Measurements from ENCODE around the gene ANGPTL8.

ANGPTL8 gene

GRCh38 chr19:11223200-11223599, 16.2 kb upstream of the ANGPTL8 start:
- Histone ChIP-seq H3K27ac (ENCODE audit: low read depth in 2 of 2, low read length in 2 of 2) (no peak overlapping the region), H3K9ac (ENCODE audit: low read depth in 1 of 2, low read length in 2 of 2) (no peak overlapping the region), H3K9me3 (ENCODE audit: control insufficient read depth in 2 of 2, low read length in 2 of 2) (peaks cover 0 to 5% of the 10 kb centered on the region in 2 donors), H3K36me3 (ENCODE audit: control insufficient read depth in 2 of 2, insufficient read depth in 2 of 2, low read length in 2 of 2) (peaks cover 30 to 36% of the 10 kb centered on the region in 2 donors), H3K4me3 (ENCODE audit: low read length in 2 of 2) (no peak overlapping the region), H3K27me3 (ENCODE audit: control insufficient read depth in 2 of 2, insufficient read depth in 2 of 2, low read length in 2 of 2) (no peaks in the 10 kb centered on the region), H3K4me1 (ENCODE audit: control insufficient read depth in 2 of 2, insufficient read depth in 2 of 2, low read length in 2 of 2) (no peaks in the 10 kb centered on the region)

GRCh38 chr19:11224429-11224828, 15.0 kb upstream of the ANGPTL8 start:
- Histone ChIP-seq H3K4me3 (ENCODE audit: low read length in 2 of 2) (no peak overlapping the region), H3K9ac (ENCODE audit: low read depth in 1 of 2, low read length in 2 of 2) (no peak overlapping the region), H3K27ac (ENCODE audit: low read depth in 2 of 2, low read length in 2 of 2) (no peak overlapping the region), H3K9me3 (ENCODE audit: control insufficient read depth in 2 of 2, low read length in 2 of 2) (peaks cover 0 to 5% of the 10 kb centered on the region in 2 donors), H3K4me1 (ENCODE audit: control insufficient read depth in 2 of 2, insufficient read depth in 2 of 2, low read length in 2 of 2) (no peaks in the 10 kb centered on the region), H3K27me3 (ENCODE audit: control insufficient read depth in 2 of 2, insufficient read depth in 2 of 2, low read length in 2 of 2) (no peaks in the 10 kb centered on the region), H3K36me3 (ENCODE audit: control insufficient read depth in 2 of 2, insufficient read depth in 2 of 2, low read length in 2 of 2) (peaks cover 27 to 36% of the 10 kb centered on the region in 2 donors)

- Histone ChIP-seq H3K9ac (ENCODE audit: low read depth in 1 of 2, low read length in 2 of 2) (no peak overlapping the region), H3K36me3 (ENCODE audit: control insufficient read depth in 2 of 2, insufficient read depth in 2 of 2, low read length in 2 of 2) (peaks cover 28 to 36% of the 10 kb centered on the region in 2 donors), H3K27me3 (ENCODE audit: control insufficient read depth in 2 of 2, insufficient read depth in 2 of 2, low read length in 2 of 2) (no peaks in the 10 kb centered on the region), H3K4me1 (ENCODE audit: control insufficient read depth in 2 of 2, insufficient read depth in 2 of 2, low read length in 2 of 2) (no peaks in the 10 kb centered on the region), H3K4me3 (ENCODE audit: low read length in 2 of 2) (no peak overlapping the region), H3K27ac (ENCODE audit: low read depth in 2 of 2, low read length in 2 of 2) (no peak overlapping the region), H3K9me3 (ENCODE audit: control insufficient read depth in 2 of 2, low read length in 2 of 2) (peaks cover 0 to 5% of the 10 kb centered on the region in 2 donors)
These were observed 14.2 kb upstream of the ANGPTL8 start for GRCh38 chr19:11225172-11225571.

GRCh38 chr19:11225815-11226214, 13.6 kb upstream of the ANGPTL8 start:
- Histone ChIP-seq H3K36me3 (ENCODE audit: control insufficient read depth in 2 of 2, insufficient read depth in 2 of 2, low read length in 2 of 2) (peaks cover 32 to 36% of the 10 kb centered on the region in 2 donors), H3K9me3 (ENCODE audit: control insufficient read depth in 2 of 2, low read length in 2 of 2) (peaks cover 0 to 5% of the 10 kb centered on the region in 2 donors), H3K4me3 (ENCODE audit: low read length in 2 of 2) (no peak overlapping the region), H3K27ac (ENCODE audit: low read depth in 2 of 2, low read length in 2 of 2) (no peak overlapping the region), H3K27me3 (ENCODE audit: control insufficient read depth in 2 of 2, insufficient read depth in 2 of 2, low read length in 2 of 2) (no peaks in the 10 kb centered on the region), H3K9ac (ENCODE audit: low read depth in 1 of 2, low read length in 2 of 2) (no peak overlapping the region), H3K4me1 (ENCODE audit: control insufficient read depth in 2 of 2, insufficient read depth in 2 of 2, low read length in 2 of 2) (no peaks in the 10 kb centered on the region)

- Histone ChIP-seq H3K27ac (ENCODE audit: low read depth in 2 of 2, low read length in 2 of 2) (no peak overlapping the region), H3K4me3 (ENCODE audit: low read length in 2 of 2) (no peak overlapping the region), H3K9me3 (ENCODE audit: control insufficient read depth in 2 of 2, low read length in 2 of 2) (peaks cover 0 to 3% of the 10 kb centered on the region in 2 donors), H3K9ac (ENCODE audit: low read depth in 1 of 2, low read length in 2 of 2) (no peak overlapping the region), H3K36me3 (ENCODE audit: control insufficient read depth in 2 of 2, insufficient read depth in 2 of 2, low read length in 2 of 2) (peaks cover 28 to 37% of the 10 kb centered on the region in 2 donors), H3K27me3 (ENCODE audit: control insufficient read depth in 2 of 2, insufficient read depth in 2 of 2, low read length in 2 of 2) (no peaks in the 10 kb centered on the region), H3K4me1 (ENCODE audit: control insufficient read depth in 2 of 2, insufficient read depth in 2 of 2, low read length in 2 of 2) (no peaks in the 10 kb centered on the region)
These were observed 12.7 kb upstream of the ANGPTL8 start for GRCh38 chr19:11226716-11227166.

GRCh38 chr19:11227195-11227886, 12.1 kb upstream of the ANGPTL8 start:
- Histone ChIP-seq H3K9ac (ENCODE audit: low read depth in 1 of 2, low read length in 2 of 2) (no peak overlapping the region), H3K27me3 (ENCODE audit: control insufficient read depth in 2 of 2, insufficient read depth in 2 of 2, low read length in 2 of 2) (no peaks in the 10 kb centered on the region), H3K4me1 (ENCODE audit: control insufficient read depth in 2 of 2, insufficient read depth in 2 of 2, low read length in 2 of 2) (no peaks in the 10 kb centered on the region), H3K36me3 (ENCODE audit: control insufficient read depth in 2 of 2, insufficient read depth in 2 of 2, low read length in 2 of 2) (peaks cover 28 to 37% of the 10 kb centered on the region in 2 donors), H3K27ac (ENCODE audit: low read depth in 2 of 2, low read length in 2 of 2) (no peak overlapping the region), H3K4me3 (ENCODE audit: low read length in 2 of 2) (no peak overlapping the region), H3K9me3 (ENCODE audit: control insufficient read depth in 2 of 2, low read length in 2 of 2) (no peaks in the 10 kb centered on the region)

- H3K4me1 ChIP-seq (ENCODE audit: control insufficient read depth in 2 of 2, insufficient read depth in 2 of 2, low read length in 2 of 2) = no peaks in the 10 kb centered on the region
- peaks cover 30 to 33% of the 10 kb centered on the region in 2 donors for H3K36me3 ChIP-seq (ENCODE audit: control insufficient read depth in 2 of 2, insufficient read depth in 2 of 2, low read length in 2 of 2)
- no peak overlapping the region for H3K9ac ChIP-seq (ENCODE audit: low read depth in 1 of 2, low read length in 2 of 2)
- no peak overlapping the region for H3K4me3 ChIP-seq (ENCODE audit: low read length in 2 of 2)
- no peaks in the 10 kb centered on the region for H3K9me3 ChIP-seq (ENCODE audit: control insufficient read depth in 2 of 2, low read length in 2 of 2)
- H3K27ac ChIP-seq (ENCODE audit: low read depth in 2 of 2, low read length in 2 of 2) = no peak overlapping the region
- H3K27me3 ChIP-seq (ENCODE audit: control insufficient read depth in 2 of 2, insufficient read depth in 2 of 2, low read length in 2 of 2) = no peaks in the 10 kb centered on the region
These were observed 8.6 kb upstream of the ANGPTL8 start for GRCh38 chr19:11230621-11231386.

GRCh38 chr19:11232555-11232954, 6.9 kb upstream of the ANGPTL8 start:
- no peak overlapping the region for H3K4me3 ChIP-seq (ENCODE audit: low read length in 2 of 2)
- H3K36me3 ChIP-seq (ENCODE audit: control insufficient read depth in 2 of 2, insufficient read depth in 2 of 2, low read length in 2 of 2) = peaks cover 28 to 30% of the 10 kb centered on the region in 2 donors

GRCh38 chr19:11233073-11233472, 6.3 kb upstream of the ANGPTL8 start:
- no peak overlapping the region for H3K27ac ChIP-seq (ENCODE audit: low read depth in 2 of 2, low read length in 2 of 2)
- peaks cover 28 to 30% of the 10 kb centered on the region in 2 donors for H3K36me3 ChIP-seq (ENCODE audit: control insufficient read depth in 2 of 2, insufficient read depth in 2 of 2, low read length in 2 of 2)
- H3K9ac ChIP-seq (ENCODE audit: low read depth in 1 of 2, low read length in 2 of 2) = no peak overlapping the region
- no peaks in the 10 kb centered on the region for H3K27me3 ChIP-seq (ENCODE audit: control insufficient read depth in 2 of 2, insufficient read depth in 2 of 2, low read length in 2 of 2)
- H3K4me3 ChIP-seq (ENCODE audit: low read length in 2 of 2) = no peak overlapping the region
- H3K9me3 ChIP-seq (ENCODE audit: control insufficient read depth in 2 of 2, low read length in 2 of 2) = no peaks in the 10 kb centered on the region
- no peaks in the 10 kb centered on the region for H3K4me1 ChIP-seq (ENCODE audit: control insufficient read depth in 2 of 2, insufficient read depth in 2 of 2, low read length in 2 of 2)

More at GRCh38 chr19:11232555-11232954, 6.9 kb upstream of the ANGPTL8 start:
- Histone ChIP-seq H3K4me1 (ENCODE audit: control insufficient read depth in 2 of 2, insufficient read depth in 2 of 2, low read length in 2 of 2) (no peaks in the 10 kb centered on the region), H3K9me3 (ENCODE audit: control insufficient read depth in 2 of 2, low read length in 2 of 2) (no peaks in the 10 kb centered on the region), H3K27ac (ENCODE audit: low read depth in 2 of 2, low read length in 2 of 2) (no peak overlapping the region), H3K9ac (ENCODE audit: low read depth in 1 of 2, low read length in 2 of 2) (no peak overlapping the region), H3K27me3 (ENCODE audit: control insufficient read depth in 2 of 2, insufficient read depth in 2 of 2, low read length in 2 of 2) (no peaks in the 10 kb centered on the region)

GRCh38 chr19:11234486-11235075, 4.8 kb upstream of the ANGPTL8 start:
- no peaks in the 10 kb centered on the region for H3K27me3 ChIP-seq (ENCODE audit: control insufficient read depth in 2 of 2, insufficient read depth in 2 of 2, low read length in 2 of 2)
- H3K27ac ChIP-seq (ENCODE audit: low read depth in 2 of 2, low read length in 2 of 2) = no peak overlapping the region
- no peaks in the 10 kb centered on the region for H3K9me3 ChIP-seq (ENCODE audit: control insufficient read depth in 2 of 2, low read length in 2 of 2)
- peaks cover 34 to 35% of the 10 kb centered on the region in 2 donors for H3K36me3 ChIP-seq (ENCODE audit: control insufficient read depth in 2 of 2, insufficient read depth in 2 of 2, low read length in 2 of 2)
- H3K4me3 ChIP-seq (ENCODE audit: low read length in 2 of 2) = no peak overlapping the region
- H3K4me1 ChIP-seq (ENCODE audit: control insufficient read depth in 2 of 2, insufficient read depth in 2 of 2, low read length in 2 of 2) = no peaks in the 10 kb centered on the region
- no peak overlapping the region for H3K9ac ChIP-seq (ENCODE audit: low read depth in 1 of 2, low read length in 2 of 2)

Measured in mucosa of rectum (tissue), 2 donors.